GM12878 (cell line): ENCODE results near the gene RGS12. TPM values are rescaled to one million over a fixed set of nuclear protein-coding genes. Genes with fewer than 3 reads are reported as not detected.

Experiments
- ATAC-seq: fragments of 200-7000 bp; cut with Tn5 transposase; 3 replicates; pipeline ENCODE4 v1.9.1; 2020; ENCODE audit warnings: mild to moderate bottlenecking, moderate library complexity
- BruUV-seq: library from RNA; stranded (reverse); fragments of 400-500 nt; replicated peaks from 2 replicates; lab custom pipeline; 2021; lab: Mats Ljungman, UMichigan
- CTCF ChIA-PET: fragments of 300-600 bp; sonication (Branson Sonifier 250); formaldehyde crosslinking; extraction: SDS; loops from one replicate; lab custom pipeline; 2021; ENCODE audit warnings: inconsistent platforms; lab: Yijun Ruan, JAX
- POLR2A ChIA-PET: fragments of 350-600 bp; formaldehyde crosslinking; extraction: SDS; loops from one replicate; lab custom pipeline; 2021; ENCODE audit warnings: inconsistent platforms; lab: Charles Lee
- RAD21 ChIA-PET: fragments of 300-600 bp; sonication (Branson Sonifier 250); formaldehyde crosslinking; loops from one replicate; lab custom pipeline; 2023; ENCODE audit warnings: antibody characterized with exemption; ENCODE audit not compliant: unreplicated experiment; lab: Charles Lee
- SMC1A ChIA-PET: fragments of 300-600 bp; sonication (Branson Sonifier 250); formaldehyde crosslinking; loops from one replicate; lab custom pipeline; 2023; ENCODE audit not compliant: unreplicated experiment, uncharacterized antibody; lab: Charles Lee
- DNase-seq: peaks from one replicate; pipeline ENCODE4 v3.0.0-alpha.2; 2011; ENCODE audit warnings: low read depth, low spot score
- FAIRE-seq: peaks from 3 replicates; lab custom pipeline; 2011; peaks lifted over from hg19 to GRCh38; lab: Jason Lieb, UNC
- H2AFZ ChIP-seq: 2 replicates; pipeline ENCODE4 v1.6.0; 2011; ENCODE audit warnings: low read depth, low read length, control low read depth; ENCODE audit not compliant: control insufficient read depth
- H3K27ac ChIP-seq: 2 replicates; pipeline ENCODE4 v1.5.1; 2011; ENCODE audit warnings: control low read depth; ENCODE audit not compliant: control insufficient read depth, insufficient read depth
- H3K27me3 ChIP-seq, 2 experiments: replicated peaks in 1 of 2; 2 replicates each; pipeline versions ENCODE4 v1.6.0 to v1.6.1; 2011; ENCODE audit warnings: low read length in 1 of 2; ENCODE audit not compliant: control insufficient read depth in 2 of 2, insufficient read depth in 2 of 2
- H3K36me3 ChIP-seq, 2 experiments: 2 replicates each; pipeline ENCODE4 v1.5.1; 2011; ENCODE audit warnings: low read length in 1 of 2; ENCODE audit not compliant: control insufficient read depth in 2 of 2, insufficient read depth in 2 of 2
- H3K4me1 ChIP-seq: 2 replicates; pipeline ENCODE4 v1.6.1; 2011; ENCODE audit warnings: mild to moderate bottlenecking, low read length, moderate library complexity, mixed read lengths; ENCODE audit not compliant: control insufficient read depth, insufficient read depth
- H3K4me2 ChIP-seq: 2 replicates; pipeline ENCODE4 v1.6.0; 2011; ENCODE audit warnings: control low read depth; ENCODE audit not compliant: control insufficient read depth, insufficient read depth
- H3K4me3 ChIP-seq: fragments of 200-600 bp; sonication (generic); 2 replicates; pipeline ENCODE4 v1.5.1; 2016
- H3K79me2 ChIP-seq: 2 replicates; pipeline ENCODE4 v1.6.0; 2011; ENCODE audit warnings: low read length; ENCODE audit not compliant: control insufficient read depth, insufficient read depth
- H3K9ac ChIP-seq: 2 replicates; pipeline ENCODE4 v1.8.0; 2011; ENCODE audit warnings: low read length, control low read depth, mixed read lengths; ENCODE audit not compliant: control insufficient read depth, insufficient read depth
- H3K9me3 ChIP-seq: replicated peaks from 3 replicates; pipeline ENCODE4 v1.5.1; 2011; ENCODE audit warnings: mild to moderate bottlenecking, low read length; ENCODE audit not compliant: control insufficient read depth, insufficient read depth
- H4K20me1 ChIP-seq: 2 replicates; pipeline ENCODE4 v1.6.0; 2011; ENCODE audit not compliant: control insufficient read depth, insufficient read depth
- ATF2 ChIP-seq: IDR thresholded peaks from 2 replicates; pipeline ENCODE4 v1.6.1; 2012; ENCODE audit warnings: low read length, inconsistent platforms
- BCL11A ChIP-seq: IDR thresholded peaks from 2 replicates; pipeline ENCODE4 v1.6.1; 2011; ENCODE audit warnings: low read depth, low read length
- CEBPZ ChIP-seq: fragments of 150-350 bp; IDR thresholded peaks from 2 replicates; pipeline ENCODE4 v1.6.1; 2016; ENCODE audit warnings: low read depth, low read length
- EGR1 ChIP-seq, 2 experiments: IDR thresholded peaks; 1 replicate in 1 of 2; 2 replicates in 1 of 2; pipeline ENCODE4 v1.6.1; 2011 to 2012; ENCODE audit warnings: low read depth in 2 of 2, low read length in 2 of 2, borderline replicate concordance in 1 of 2, mild to moderate bottlenecking in 1 of 2, moderate library complexity in 1 of 2
- EP300 ChIP-seq, 2 experiments: fragments of 150-350 bp in 1 of 2; IDR thresholded peaks; 2 replicates each; pipeline ENCODE4 v1.6.1; 2011 to 2012; ENCODE audit warnings: low read depth in 2 of 2, low read length in 2 of 2, borderline replicate concordance in 1 of 2, improper control_type of control experiment in 1 of 2, inconsistent platforms in 1 of 2; ENCODE audit not compliant: control insufficient read depth in 1 of 2
- FOXK2 ChIP-seq: fragments of 450-650 bp; IDR thresholded peaks from 2 replicates; pipeline ENCODE4 v1.6.1; 2017; ENCODE audit warnings: mild to moderate bottlenecking, moderate library complexity
- KAT2A ChIP-seq: conservative IDR thresholded peaks from 2 replicates; pipeline ENCODE4 v1.6.1; 2011; ENCODE audit warnings: low read depth, low read length; ENCODE audit not compliant: control insufficient read depth
- NFIC ChIP-seq: IDR thresholded peaks from 2 replicates; pipeline ENCODE4 v1.6.1; 2012; ENCODE audit warnings: low read depth, mild to moderate bottlenecking, inconsistent platforms, low read length, moderate library complexity
- NR2F1 ChIP-seq: fragments of 450-650 bp; conservative IDR thresholded peaks from 2 replicates; pipeline ENCODE4 v1.6.1; 2017; ENCODE audit warnings: mild to moderate bottlenecking
- NRF1 ChIP-seq: conservative IDR thresholded peaks from 2 replicates; pipeline ENCODE4 v1.6.1; 2011; ENCODE audit warnings: mild to moderate bottlenecking, low read depth, low read length, improper control_type of control experiment
- POLR2AphosphoS5 ChIP-seq: IDR thresholded peaks from 2 replicates; pipeline ENCODE4 v1.6.1; 2011; ENCODE audit warnings: mild to moderate bottlenecking, low read length, inconsistent platforms
- SPI1 ChIP-seq: IDR thresholded peaks from 2 replicates; pipeline ENCODE4 v1.6.1; 2011; ENCODE audit warnings: low read depth, mild to moderate bottlenecking, low read length, moderate library complexity, borderline replicate concordance; ENCODE audit not compliant: insufficient read depth
- SREBF2 ChIP-seq: IDR thresholded peaks from 2 replicates; pipeline ENCODE4 v1.6.1; 2012; ENCODE audit warnings: mild to moderate bottlenecking, low read length
- SRF ChIP-seq, 2 experiments: IDR thresholded peaks; 2 replicates each; pipeline ENCODE4 v1.6.1; 2011; ENCODE audit warnings: low read depth in 2 of 2, low read length in 2 of 2, mild to moderate bottlenecking in 1 of 2, moderate library complexity in 1 of 2
- WGBS: methylation state at CpG from one replicate; pipeline ENCODE4 v1.1.6; 2016; ENCODE audit warnings: low lambda C conversion rate; ENCODE audit not compliant: insufficient replicate concordance, insufficient coverage; ENCODE audit errors: missing lambda C conversion rate; 5-methylcytosine and 5-hydroxymethylcytosine counted together
- in situ Hi-C: fragments of 300-500 bp; cut with MboI; formaldehyde crosslinking; loops from 9 replicates; pipeline ENCODE4 v1.14.3; 2018; ENCODE audit warnings: mixed read lengths
- intact Hi-C: fragments of 100-400 bp; cut with micrococcal nuclease; formaldehyde crosslinking; loops from one replicate; pipeline ENCODE4 v1.14.2; 2022; ENCODE audit not compliant: unreplicated experiment
- polyA plus RNA-seq, 11 experiments: library from polyadenylated mRNA; depleted of rRNA in 4 of 11; unstranded in 6 of 11; stranded (reverse) in 5 of 11; fragments of >200 nt; fragmentation: Nextera tagmentation in 4 of 11; fragmentation: Illumina TruSeq in 1 of 11; extraction: Ambion mirVana in 4 of 11; extraction: Trizol in 1 of 11; gene quantifications; 1 replicate in 1 of 11; 2 replicates in 10 of 11; pipeline versions ENCODE4 v1.2.1 to v1.2.3, GENCODE V29; 2011 to 2016; ENCODE audit warnings: inconsistent platforms in 2 of 11, missing spikeins in 2 of 11, low read depth in 1 of 11
- total RNA-seq, 4 experiments: library from RNA; depleted of rRNA in 3 of 4; stranded (reverse); fragments of >200 nt in 3 of 4; fragmentation: Illumina TruSeq in 1 of 4; extraction: Trizol in 1 of 4; gene quantifications; 2 replicates each; pipeline versions ENCODE4 v1.2.1 to v1.2.3, GENCODE V29; 2013 to 2021
- TF ChIP-seq, protein P1 (sequence below): fragments of 450-650 bp; IDR thresholded peaks from 2 replicates; pipeline ENCODE4 v1.6.1; 2016; ENCODE audit warnings: mild to moderate bottlenecking, moderate library complexity, borderline replicate concordance

The RGS12 gene
- total and polyA plus RNA-seq, 10 of the 15 experiments (the other 5 are each of a cell fraction or from before 2014, with no cell fraction given), result 0.02 to 2.2 (median 0.73) TPM

DNA sequence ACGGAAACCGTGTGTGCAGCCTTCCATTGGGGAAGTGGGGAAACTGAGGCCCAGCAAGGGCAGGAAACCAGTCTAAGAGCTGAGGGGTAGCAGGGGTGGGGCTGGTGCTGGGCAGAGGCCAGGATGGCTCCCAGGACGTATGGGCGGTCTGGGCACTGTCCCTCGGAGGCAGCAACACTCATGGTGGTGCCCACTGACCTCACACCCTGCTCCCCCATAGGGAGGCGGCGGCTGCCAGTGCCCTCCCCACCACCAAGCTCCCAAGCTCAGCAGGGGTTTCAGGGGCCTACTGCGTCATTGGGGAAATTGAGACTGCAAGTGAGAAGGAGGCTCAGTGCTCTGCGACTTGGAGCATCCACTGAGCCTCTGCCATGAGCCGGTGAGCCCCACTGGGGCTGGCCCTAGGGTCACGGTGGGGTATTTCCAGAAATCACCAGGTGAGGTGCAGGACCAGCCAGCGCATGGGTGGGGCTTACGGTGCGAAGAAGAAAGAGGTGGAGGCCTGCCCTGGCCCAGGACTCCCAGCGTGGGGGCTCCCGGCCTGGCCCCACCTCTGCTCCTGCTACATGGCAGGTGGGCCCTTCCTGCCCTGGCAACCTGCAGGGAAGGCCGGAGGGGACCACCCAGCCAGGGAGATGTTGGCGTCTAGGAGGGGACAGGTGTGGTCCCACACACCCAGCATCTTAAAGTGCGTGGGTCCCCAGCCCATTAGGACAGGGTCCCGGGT is 42.9 kb upstream of the RGS12 start:
- in situ Hi-C loops (no loop called here), intact Hi-C loops (no loop called here)
- ATAC-seq (no peak), FAIRE-seq (no peak), DNase-seq (no peak)
- POLR2A ChIA-PET, result no interaction called here
- WGBS, result 81% methylated on average over 17 of the region's 20 CpGs
- Histone ChIP-seq H3K4me1 (no peaks in the 10 kb centered on the region), H3K27me3 (no peaks in the 10 kb centered on the region), H3K36me3 (no peaks in the 10 kb centered on the region), H3K9ac (no peak overlapping the region), H3K9me3 (no peaks in the 10 kb centered on the region), H2AFZ (no peak overlapping the region), H3K79me2 (no peaks in the 10 kb centered on the region), H3K4me3 (no peak overlapping the region), H3K27ac (no peak overlapping the region), H4K20me1 (no peaks in the 10 kb centered on the region), H3K4me2 (no peak overlapping the region)
- CTCF ChIA-PET, result no interaction called here
- TF ChIP-seq ATF2 (no peak), BCL11A (no peak), NRF1 (no peak), SPI1 (no peak), EGR1 (IDR thresholded peaks at IDR 0.05; ENCODE audit: borderline replicate concordance in 1 of 2, low read depth in 2 of 2, low read length in 2 of 2) (no peak), EP300 (IDR thresholded peaks at IDR 0.05; ENCODE audit: borderline replicate concordance in 1 of 2, control insufficient read depth in 1 of 2, low read depth in 2 of 2, low read length in 2 of 2) (no peak), NFIC (no peak), KAT2A (no peak), CEBPZ (no peak), SRF (IDR thresholded peaks at IDR 0.05; ENCODE audit: low read depth in 2 of 2, low read length in 2 of 2) (no peak), FOXK2 (no peak), POLR2AphosphoS5 (no peak), SREBF2 (no peak), NR2F1 (no peak)
- TF ChIP-seq, protein P1, sequence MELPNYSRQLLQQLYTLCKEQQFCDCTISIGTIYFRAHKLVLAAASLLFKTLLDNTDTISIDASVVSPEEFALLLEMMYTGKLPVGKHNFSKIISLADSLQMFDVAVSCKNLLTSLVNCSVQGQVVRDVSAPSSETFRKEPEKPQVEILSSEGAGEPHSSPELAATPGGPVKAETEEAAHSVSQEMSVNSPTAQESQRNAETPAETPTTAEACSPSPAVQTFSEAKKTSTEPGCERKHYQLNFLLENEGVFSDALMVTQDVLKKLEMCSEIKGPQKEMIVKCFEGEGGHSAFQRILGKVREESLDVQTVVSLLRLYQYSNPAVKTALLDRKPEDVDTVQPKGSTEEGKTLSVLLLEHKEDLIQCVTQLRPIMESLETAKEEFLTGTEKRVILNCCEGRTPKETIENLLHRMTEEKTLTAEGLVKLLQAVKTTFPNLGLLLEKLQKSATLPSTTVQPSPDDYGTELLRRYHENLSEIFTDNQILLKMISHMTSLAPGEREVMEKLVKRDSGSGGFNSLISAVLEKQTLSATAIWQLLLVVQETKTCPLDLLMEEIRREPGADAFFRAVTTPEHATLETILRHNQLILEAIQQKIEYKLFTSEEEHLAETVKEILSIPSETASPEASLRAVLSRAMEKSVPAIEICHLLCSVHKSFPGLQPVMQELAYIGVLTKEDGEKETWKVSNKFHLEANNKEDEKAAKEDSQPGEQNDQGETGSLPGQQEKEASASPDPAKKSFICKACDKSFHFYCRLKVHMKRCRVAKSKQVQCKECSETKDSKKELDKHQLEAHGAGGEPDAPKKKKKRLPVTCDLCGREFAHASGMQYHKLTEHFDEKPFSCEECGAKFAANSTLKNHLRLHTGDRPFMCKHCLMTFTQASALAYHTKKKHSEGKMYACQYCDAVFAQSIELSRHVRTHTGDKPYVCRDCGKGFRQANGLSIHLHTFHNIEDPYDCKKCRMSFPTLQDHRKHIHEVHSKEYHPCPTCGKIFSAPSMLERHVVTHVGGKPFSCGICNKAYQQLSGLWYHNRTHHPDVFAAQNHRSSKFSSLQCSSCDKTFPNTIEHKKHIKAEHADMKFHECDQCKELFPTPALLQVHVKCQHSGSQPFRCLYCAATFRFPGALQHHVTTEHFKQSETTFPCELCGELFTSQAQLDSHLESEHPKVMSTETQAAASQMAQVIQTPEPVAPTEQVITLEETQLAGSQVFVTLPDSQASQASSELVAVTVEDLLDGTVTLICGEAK, result no peak
- BruUV-seq, result no TSS peak
- RAD21 ChIA-PET, result no interaction called here
- SMC1A ChIA-PET, result no interaction called here
